ENCODE data around the gene SLC25A17. TPM values are rescaled to one million over a fixed set of nuclear protein-coding genes. Genes with fewer than 3 reads are reported as not detected.

SLC25A17 gene
- polyA plus RNA-seq, 1 donor (not counting 4 experiments of a cell fraction or from before 2014, with no cell fraction given) = 40.0 TPM

- TF ChIP-seq CTCF (optimal IDR thresholded peaks at IDR 0.05 in 1 of 3, IDR thresholded peaks at IDR 0.05 in 1 of 3, conservative IDR thresholded peaks at IDR 0.05 in 1 of 3; ENCODE audit: extremely low read depth in 1 of 3, insufficient read depth in 2 of 3, low read length in 3 of 3) (no peak), EZH2 (IDR thresholded peaks at IDR 0.05; ENCODE audit: low read length) (no peak)
- no peak overlapping the region for H3K4me3 ChIP-seq (ENCODE audit: control insufficient read depth in 2 of 3, extremely low read depth in 1 of 3, insufficient read depth in 2 of 3, low read depth in 1 of 3, low read length in 3 of 3)
- H3K36me3 ChIP-seq (ENCODE audit: control insufficient read depth in 2 of 2, extremely low read depth in 1 of 2, insufficient read depth in 2 of 2, low read length in 2 of 2) = peaks cover 4 to 23% of the 10 kb centered on the region in 2 experiments
- dilution Hi-C loops (cut with MboI; ENCODE audit: extremely low pct_ligation_motif_present, low sequenced_read_pairs) = no loop called here
- no peaks in the 10 kb centered on the region for H3K9me1 ChIP-seq (ENCODE audit: control insufficient read depth, extremely low read depth, insufficient read depth, low read length)
- H3K4me1 ChIP-seq (ENCODE audit: control insufficient read depth, extremely low read depth, insufficient read depth, low read length) = no peaks in the 10 kb centered on the region
- H4K20me1 ChIP-seq (ENCODE audit: control insufficient read depth, extremely low read depth, insufficient read depth, low read length) = no peaks in the 10 kb centered on the region
- FAIRE-seq (no peak), DNase-seq (ENCODE audit: low read depth, low spot score) (no peak)
- H3K4me2 ChIP-seq (ENCODE audit: control insufficient read depth, extremely low read depth, insufficient read depth, low read depth, low read length) = no peak overlapping the region
- no peak overlapping the region for H2AFZ ChIP-seq (ENCODE audit: control insufficient read depth, low read length)
- no peak overlapping the region for H3K9ac ChIP-seq (ENCODE audit: control insufficient read depth, extremely low read depth, insufficient read depth, low read length)
- no peaks in the 10 kb centered on the region for H3K9me3 ChIP-seq (ENCODE audit: control insufficient read depth, low read depth, low read length)
- no peaks in the 10 kb centered on the region for H3K27me3 ChIP-seq (ENCODE audit: control insufficient read depth, extremely low read depth, insufficient read depth, low read length)
- H3K27ac ChIP-seq (ENCODE audit: control insufficient read depth, insufficient read depth, low read length) = no peak overlapping the region
- H3K79me2 ChIP-seq (ENCODE audit: control insufficient read depth, insufficient read depth, low read length) = no peaks in the 10 kb centered on the region
Measured at GRCh38 chr22:40766956-40767355, 52.2 kb downstream of the SLC25A17 start.

GRCh38 chr22:40764763-40765441 lies 54.2 kb downstream of the SLC25A17 start:
- no peak for DNase-seq (ENCODE audit: low read depth, low spot score)
- H3K9me3 ChIP-seq (ENCODE audit: control insufficient read depth, low read depth, low read length) = no peaks in the 10 kb centered on the region
- no peak overlapping the region for H3K27ac ChIP-seq (ENCODE audit: control insufficient read depth, insufficient read depth, low read length)
- no peaks in the 10 kb centered on the region for H3K9me1 ChIP-seq (ENCODE audit: control insufficient read depth, extremely low read depth, insufficient read depth, low read length)
- H2AFZ ChIP-seq (ENCODE audit: control insufficient read depth, low read length) = no peak overlapping the region
- FAIRE-seq = no peak
- H4K20me1 ChIP-seq (ENCODE audit: control insufficient read depth, extremely low read depth, insufficient read depth, low read length) = no peaks in the 10 kb centered on the region
- no peaks in the 10 kb centered on the region for H3K79me2 ChIP-seq (ENCODE audit: control insufficient read depth, insufficient read depth, low read length)
- H3K9ac ChIP-seq (ENCODE audit: control insufficient read depth, extremely low read depth, insufficient read depth, low read length) = no peak overlapping the region
- H3K36me3 ChIP-seq (ENCODE audit: control insufficient read depth in 2 of 2, extremely low read depth in 1 of 2, insufficient read depth in 2 of 2, low read length in 2 of 2) = peaks cover 0 to 9% of the 10 kb centered on the region in 2 experiments
- H3K4me3 ChIP-seq (ENCODE audit: control insufficient read depth in 2 of 3, extremely low read depth in 1 of 3, insufficient read depth in 2 of 3, low read depth in 1 of 3, low read length in 3 of 3) = no peak overlapping the region
- H3K27me3 ChIP-seq (ENCODE audit: control insufficient read depth, extremely low read depth, insufficient read depth, low read length) = no peaks in the 10 kb centered on the region
- peaks cover under 1% of the 10 kb centered on the region for H3K4me1 ChIP-seq (ENCODE audit: control insufficient read depth, extremely low read depth, insufficient read depth, low read length)
- dilution Hi-C loops (cut with MboI; ENCODE audit: extremely low pct_ligation_motif_present, low sequenced_read_pairs) = no loop called here
- TF ChIP-seq CTCF (optimal IDR thresholded peaks at IDR 0.05 in 1 of 3, IDR thresholded peaks at IDR 0.05 in 1 of 3, conservative IDR thresholded peaks at IDR 0.05 in 1 of 3; ENCODE audit: extremely low read depth in 1 of 3, insufficient read depth in 2 of 3, low read length in 3 of 3) (no peak), EZH2 (IDR thresholded peaks at IDR 0.05; ENCODE audit: low read length) (no peak)
- H3K4me2 ChIP-seq (ENCODE audit: control insufficient read depth, extremely low read depth, insufficient read depth, low read depth, low read length) = no peak overlapping the region
